22Rv1 (cell line): ENCODE results near the gene CHST1.

Source experiments
- ZFX ChIP-seq: fragments of 450-650 bp; IDR thresholded peaks from 2 replicates; pipeline ENCODE4 v1.6.1; 2017; ENCODE audit warnings: antibody characterized with exemption, borderline replicate concordance
- TF ChIP-seq, protein P1 (sequence below): fragments of 450-650 bp; IDR thresholded peaks from 2 replicates; pipeline ENCODE4 v1.5.1; 2017; ENCODE audit warnings: mild to moderate bottlenecking

DNA sequence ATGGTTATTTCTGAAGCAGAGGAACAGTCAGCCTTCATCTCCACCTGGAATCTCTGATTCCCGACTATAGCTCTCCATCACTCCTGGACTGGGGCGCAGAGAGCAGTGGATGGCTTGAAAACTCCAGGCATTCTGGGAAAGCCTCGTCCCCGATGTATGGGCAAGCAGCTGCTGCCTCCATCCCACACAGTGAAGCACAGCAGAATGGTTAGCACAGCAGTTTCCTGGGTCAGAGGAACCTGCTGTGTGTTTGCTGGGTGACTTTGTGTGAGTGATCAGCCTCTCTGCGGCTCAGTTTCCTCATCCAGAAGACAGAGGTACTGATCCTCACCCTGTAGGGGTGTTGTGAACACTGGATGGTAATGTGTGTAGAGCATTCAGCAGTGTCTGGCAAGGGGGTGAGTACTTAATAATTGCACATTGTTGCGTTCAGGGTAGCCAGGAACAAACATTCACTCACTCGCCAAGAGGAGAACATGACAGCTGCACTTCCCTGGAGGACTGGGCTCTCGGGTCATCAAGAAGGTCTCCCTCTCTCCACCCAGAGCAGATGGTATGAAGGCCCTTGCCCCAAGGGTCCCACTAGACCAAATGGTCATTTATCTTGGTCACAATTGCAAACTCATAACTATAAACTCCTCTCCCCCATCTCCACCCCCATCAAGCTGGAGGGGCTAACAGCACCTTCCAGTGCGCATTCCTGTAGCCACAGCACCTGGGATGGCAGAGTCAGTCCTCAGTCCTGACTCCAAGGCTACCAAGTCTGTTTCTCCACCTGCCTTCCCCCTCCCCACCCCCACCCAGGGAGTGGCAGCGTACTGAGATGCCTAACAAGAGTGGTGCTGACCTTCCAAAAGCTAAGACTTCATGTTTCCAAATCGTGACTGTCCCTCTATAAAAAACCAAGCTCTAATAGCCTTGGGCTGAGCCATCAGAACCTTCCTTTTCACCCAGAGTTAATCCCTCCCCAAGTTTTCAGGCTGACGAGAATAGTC is 1.5 kb upstream of the CHST1 start:
- TF ChIP-seq, protein P1, sequence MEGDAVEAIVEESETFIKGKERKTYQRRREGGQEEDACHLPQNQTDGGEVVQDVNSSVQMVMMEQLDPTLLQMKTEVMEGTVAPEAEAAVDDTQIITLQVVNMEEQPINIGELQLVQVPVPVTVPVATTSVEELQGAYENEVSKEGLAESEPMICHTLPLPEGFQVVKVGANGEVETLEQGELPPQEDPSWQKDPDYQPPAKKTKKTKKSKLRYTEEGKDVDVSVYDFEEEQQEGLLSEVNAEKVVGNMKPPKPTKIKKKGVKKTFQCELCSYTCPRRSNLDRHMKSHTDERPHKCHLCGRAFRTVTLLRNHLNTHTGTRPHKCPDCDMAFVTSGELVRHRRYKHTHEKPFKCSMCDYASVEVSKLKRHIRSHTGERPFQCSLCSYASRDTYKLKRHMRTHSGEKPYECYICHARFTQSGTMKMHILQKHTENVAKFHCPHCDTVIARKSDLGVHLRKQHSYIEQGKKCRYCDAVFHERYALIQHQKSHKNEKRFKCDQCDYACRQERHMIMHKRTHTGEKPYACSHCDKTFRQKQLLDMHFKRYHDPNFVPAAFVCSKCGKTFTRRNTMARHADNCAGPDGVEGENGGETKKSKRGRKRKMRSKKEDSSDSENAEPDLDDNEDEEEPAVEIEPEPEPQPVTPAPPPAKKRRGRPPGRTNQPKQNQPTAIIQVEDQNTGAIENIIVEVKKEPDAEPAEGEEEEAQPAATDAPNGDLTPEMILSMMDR, result no peak
- TF ChIP-seq ZFX, result no peak
